OCI-LY1 (cell line): ENCODE data around the gene SYMPK.

Experiments used
- EZH2 ChIP-seq: fragments of 200-600 bp; sonication (generic), shearing (Covaris generic); IDR thresholded peaks from 2 replicates; pipeline ENCODE4 v1.8.0; 2017; ENCODE audit warnings: borderline replicate concordance, mixed run types, mild to moderate bottlenecking, antibody characterized with exemption, low read length, moderate library complexity, mixed read lengths
- TF ChIP-seq, protein P1 (sequence below): fragments of 200-600 bp; sonication (generic), shearing (Covaris generic); IDR thresholded peaks from 2 replicates; pipeline ENCODE4 v1.5.1; 2017; ENCODE audit warnings: mild to moderate bottlenecking, antibody characterized with exemption, low read length, moderate library complexity, mixed read lengths

GRCh38 chr19:45793178-45793564 is 69.8 kb downstream of the SYMPK start:
- TF ChIP-seq, protein P1, sequence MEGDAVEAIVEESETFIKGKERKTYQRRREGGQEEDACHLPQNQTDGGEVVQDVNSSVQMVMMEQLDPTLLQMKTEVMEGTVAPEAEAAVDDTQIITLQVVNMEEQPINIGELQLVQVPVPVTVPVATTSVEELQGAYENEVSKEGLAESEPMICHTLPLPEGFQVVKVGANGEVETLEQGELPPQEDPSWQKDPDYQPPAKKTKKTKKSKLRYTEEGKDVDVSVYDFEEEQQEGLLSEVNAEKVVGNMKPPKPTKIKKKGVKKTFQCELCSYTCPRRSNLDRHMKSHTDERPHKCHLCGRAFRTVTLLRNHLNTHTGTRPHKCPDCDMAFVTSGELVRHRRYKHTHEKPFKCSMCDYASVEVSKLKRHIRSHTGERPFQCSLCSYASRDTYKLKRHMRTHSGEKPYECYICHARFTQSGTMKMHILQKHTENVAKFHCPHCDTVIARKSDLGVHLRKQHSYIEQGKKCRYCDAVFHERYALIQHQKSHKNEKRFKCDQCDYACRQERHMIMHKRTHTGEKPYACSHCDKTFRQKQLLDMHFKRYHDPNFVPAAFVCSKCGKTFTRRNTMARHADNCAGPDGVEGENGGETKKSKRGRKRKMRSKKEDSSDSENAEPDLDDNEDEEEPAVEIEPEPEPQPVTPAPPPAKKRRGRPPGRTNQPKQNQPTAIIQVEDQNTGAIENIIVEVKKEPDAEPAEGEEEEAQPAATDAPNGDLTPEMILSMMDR, result no peak
- TF ChIP-seq EZH2, result no peak
